ENCODE data around the gene PPCDC.

PPCDC gene

GRCh38 chr15:75022783-75023180 lies 608 bp upstream of the PPCDC start:
- in situ Hi-C loops (cut with MboI; ENCODE audit: low sequenced_read_pairs, unreplicated experiment), result loop anchor here (10.0 kb wide), 1 partner anchor 282 kb away; no protein-coding TSS in a partner anchor
- no peak for TF ChIP-seq CTCF (IDR thresholded peaks at IDR 0.05; ENCODE audit: borderline replicate concordance, control extremely low read depth, extremely low read depth, insufficient read depth, missing control alignments)

GRCh38 chr15:75023872-75024636 lies 664 bp downstream of the PPCDC start:
- DNase-seq (ENCODE audit: low spot score), result no peak
- in situ Hi-C loops (cut with MboI; ENCODE audit: low sequenced_read_pairs, unreplicated experiment), result loop anchor here (10.0 kb wide), 1 partner anchor 281 kb away; no protein-coding TSS in a partner anchor
- no peak for TF ChIP-seq CTCF (IDR thresholded peaks at IDR 0.05; ENCODE audit: borderline replicate concordance, control extremely low read depth, extremely low read depth, insufficient read depth, missing control alignments)

More at GRCh38 chr15:75022783-75023180, 608 bp upstream of the PPCDC start:
- no peak for DNase-seq (ENCODE audit: low spot score)

DNA sequence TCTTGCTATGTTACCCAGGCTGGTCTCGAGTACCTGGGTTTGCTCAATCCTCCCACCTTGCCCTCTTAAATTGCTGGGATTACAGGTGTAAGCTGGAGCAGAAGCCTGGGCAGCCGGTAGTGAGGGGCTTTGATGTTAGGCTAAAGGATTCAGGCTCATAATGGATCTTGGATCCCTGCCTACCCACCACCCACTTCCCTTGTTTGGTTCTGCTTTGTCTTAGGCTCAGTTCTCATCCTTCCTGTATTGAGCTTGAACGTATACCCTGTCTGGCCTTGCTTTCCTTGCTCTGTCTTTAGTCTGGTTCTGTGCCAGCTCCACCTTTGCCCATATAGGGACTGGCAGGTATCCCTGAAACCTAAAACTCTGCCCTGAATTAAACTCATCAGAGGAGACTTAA lies 1.7 kb downstream of the PPCDC start:
- no peak for DNase-seq (ENCODE audit: low spot score)
- in situ Hi-C loops (cut with MboI; ENCODE audit: low sequenced_read_pairs, unreplicated experiment), result loop anchor here (10.0 kb wide), 1 partner anchor 280 kb away; no protein-coding TSS in a partner anchor
- no peak for TF ChIP-seq CTCF (IDR thresholded peaks at IDR 0.05; ENCODE audit: borderline replicate concordance, control extremely low read depth, extremely low read depth, insufficient read depth, missing control alignments)

DNA sequence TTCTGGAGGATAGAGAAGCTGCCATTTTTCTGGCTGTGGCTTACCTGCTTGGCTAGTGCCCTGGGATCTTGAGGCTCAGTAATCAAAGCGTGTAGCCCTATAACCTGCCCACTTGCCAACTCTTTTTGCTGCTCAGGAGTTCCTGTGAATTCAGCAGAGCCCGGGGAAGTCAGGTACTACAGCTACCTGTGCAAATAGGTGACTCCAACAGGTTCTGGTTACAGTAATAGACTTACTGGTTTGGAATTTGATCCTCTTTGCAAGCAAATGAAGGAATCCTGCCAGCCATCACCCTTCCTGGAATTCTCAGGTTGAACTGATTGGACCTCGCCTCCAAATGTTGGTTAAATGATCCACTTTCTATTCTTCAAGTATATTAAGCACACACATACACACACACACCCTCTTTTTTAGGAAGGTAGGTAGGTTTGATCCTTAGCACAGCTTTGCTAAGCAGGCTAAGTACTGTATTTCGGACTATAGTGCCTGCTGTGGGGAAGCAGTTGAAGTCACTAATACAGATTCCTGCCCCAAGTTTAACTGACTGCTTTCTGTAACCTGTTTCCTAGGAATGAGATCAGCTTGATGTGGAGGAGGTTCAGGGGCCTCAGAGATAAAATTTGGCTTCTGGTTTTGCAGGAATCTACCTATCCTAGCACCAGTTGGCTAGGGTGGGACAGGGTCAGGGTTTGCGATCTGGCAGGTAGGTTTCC lies 2.3 kb downstream of the PPCDC start:
- DNase-seq (ENCODE audit: low spot score), result no peak
- in situ Hi-C loops (cut with MboI; ENCODE audit: low sequenced_read_pairs, unreplicated experiment), result loop anchor here (10.0 kb wide), 1 partner anchor 279 kb away; no protein-coding TSS in a partner anchor
- no peak for TF ChIP-seq CTCF (IDR thresholded peaks at IDR 0.05; ENCODE audit: borderline replicate concordance, control extremely low read depth, extremely low read depth, insufficient read depth, missing control alignments)

- DNase-seq (ENCODE audit: low spot score), result no peak
- no peak for TF ChIP-seq CTCF (IDR thresholded peaks at IDR 0.05; ENCODE audit: borderline replicate concordance, control extremely low read depth, extremely low read depth, insufficient read depth, missing control alignments)
- in situ Hi-C loops (cut with MboI; ENCODE audit: low sequenced_read_pairs, unreplicated experiment), result loop anchor here (10.0 kb wide), 1 partner anchor 277 kb away; no protein-coding TSS in a partner anchor
These were observed 4.2 kb downstream of the PPCDC start for GRCh38 chr15:75027551-75027950.

DNA sequence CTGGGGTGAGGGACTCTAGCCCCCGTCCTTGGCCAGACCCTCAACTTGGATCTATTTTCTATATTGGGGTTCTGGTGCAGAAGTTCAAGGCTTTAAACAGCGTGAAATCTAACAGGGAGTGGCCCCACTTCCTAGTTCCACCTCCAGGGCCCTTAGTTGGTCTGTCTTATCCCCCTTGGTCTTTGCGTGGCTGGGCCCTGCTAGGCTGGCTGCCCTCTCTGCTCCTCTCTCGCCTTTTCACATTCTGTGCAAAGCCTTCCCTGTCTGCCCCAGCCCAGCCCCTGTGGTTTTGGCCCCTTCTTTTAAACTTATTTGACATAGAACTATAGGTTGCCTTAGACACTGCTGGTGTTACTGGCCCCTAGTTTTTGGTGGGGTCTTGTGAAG lies 5.6 kb downstream of the PPCDC start:
- TF ChIP-seq CTCF (IDR thresholded peaks at IDR 0.05; ENCODE audit: borderline replicate concordance, control extremely low read depth, extremely low read depth, insufficient read depth, missing control alignments), result no peak
- in situ Hi-C loops (cut with MboI; ENCODE audit: low sequenced_read_pairs, unreplicated experiment), result loop anchor here (10.0 kb wide), 1 partner anchor 276 kb away; no protein-coding TSS in a partner anchor
- no peak for DNase-seq (ENCODE audit: low spot score)
